Prostate gland (tissue), 1 donor: Measurements from ENCODE around the gene PRKD3.

Experiments
- POLR2A ChIP-seq: fragments of 450-650 bp; IDR thresholded peaks from one replicate; pipeline ENCODE4 v1.6.1; 2016; ENCODE audit warnings: antibody characterized with exemption, mild to moderate bottlenecking
- POLR2AphosphoS5 ChIP-seq: sonication (generic); formaldehyde crosslinking; IDR thresholded peaks from one replicate; pipeline ENCODE4 v1.6.1; 2017; ENCODE audit warnings: antibody characterized with exemption

- TF ChIP-seq POLR2A: no peak
- TF ChIP-seq POLR2AphosphoS5: no peak
Observed at GRCh38 chr2:37323176-37323780, 1.4 kb downstream of the PRKD3 start.
